ENCODE results near the gene SPCS2. TPM values are rescaled to one million over a fixed set of nuclear protein-coding genes. Genes with fewer than 3 reads are reported as not detected.

The SPCS2 gene
- total and polyA plus RNA-seq, 2 of the 8 experiments (the other 6 are each of a cell fraction or from before 2014, with no cell fraction given), result 92.7 to 161 TPM

DNA sequence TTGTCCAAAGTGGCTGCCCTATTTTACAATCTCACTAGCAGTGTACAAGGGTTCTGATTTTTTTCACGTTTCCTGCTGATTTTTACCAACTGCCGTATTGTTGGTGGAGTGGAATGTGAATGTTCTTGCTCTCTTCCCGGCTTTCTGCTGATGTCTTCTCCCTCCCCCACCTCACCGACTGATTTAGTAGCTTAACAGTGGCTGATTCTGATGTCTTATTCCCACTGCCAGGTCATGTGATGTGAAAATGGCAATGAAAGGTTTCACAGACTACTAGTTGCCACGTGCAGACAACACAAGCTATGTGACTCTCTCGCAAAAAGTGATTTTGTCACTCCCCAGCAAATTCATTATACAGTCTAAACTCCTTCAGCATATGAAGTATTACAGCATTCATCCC is 22.4 kb downstream of the SPCS2 start:
- Histone ChIP-seq H3K4ac (replicated peaks; ENCODE audit: insufficient read length, low read depth, low read length) (no peak overlapping the region), H4K8ac (ENCODE audit: extremely low read depth, insufficient read depth, low read length) (no peak overlapping the region), H2BK12ac (ENCODE audit: low read depth, low read length) (no peak overlapping the region), H3K14ac (ENCODE audit: insufficient read length) (no peak overlapping the region), H4K5ac (ENCODE audit: insufficient read length, low read depth, low read length) (no peak overlapping the region), H3K36me3 (ENCODE audit: control insufficient read depth in 2 of 4, insufficient read depth in 4 of 4, low read length in 3 of 4) (peaks cover 0 to 44% (median 16%) of the 10 kb centered on the region in 4 experiments; a peak in 6 of 8 replicates), H3K18ac (ENCODE audit: extremely low read depth, low read length) (no peak overlapping the region), H3K9me3 (ENCODE audit: insufficient read depth in 2 of 2, low read depth in 1 of 2, low read length in 1 of 2) (no peaks in the 10 kb centered on the region), H3K23ac (ENCODE audit: insufficient read length) (no peak overlapping the region), H3K4me1 (replicated peaks in 1 of 4; ENCODE audit: control insufficient read depth in 3 of 4, insufficient read depth in 4 of 4, low read length in 3 of 4) (no peaks in the 10 kb centered on the region), H2BK15ac (ENCODE audit: low read length) (no peak overlapping the region), H3K4me2 (ENCODE audit: insufficient read depth in 1 of 2, low read depth in 2 of 2, low read length in 2 of 2) (no peak overlapping the region), H3K9ac (replicated peaks in 1 of 4; ENCODE audit: extremely low read depth in 1 of 4, low read depth in 3 of 4, low read length in 3 of 4) (no peak overlapping the region), H2BK5ac (ENCODE audit: low read depth, low read length) (no peak overlapping the region), H2AK5ac (ENCODE audit: low read depth, low read length) (no peak overlapping the region), H2BK20ac (ENCODE audit: low read length) (no peak overlapping the region), H3K79me1 (ENCODE audit: low read depth, low read length) (no peaks in the 10 kb centered on the region; the same call in 1 of the 2 replicates), H4K20me1 (replicated peaks in 1 of 2; ENCODE audit: control insufficient read depth in 1 of 2, insufficient read depth in 2 of 2, low read length in 2 of 2) (peaks cover 5 to 6% of the 10 kb centered on the region in 2 experiments), H3K27ac (ENCODE audit: low read depth, low read length) (no peak overlapping the region), H2AFZ (ENCODE audit: low read length) (no peak overlapping the region), H3K56ac (replicated peaks; ENCODE audit: insufficient read length, low read depth, low read length) (no peak overlapping the region), H3K23me2 (ENCODE audit: low read depth, low read length) (no peaks in the 10 kb centered on the region), H4K91ac (replicated peaks; ENCODE audit: insufficient read length, low read length) (no peak overlapping the region), H3K27me3 (replicated peaks in 1 of 4; ENCODE audit: control insufficient read depth in 3 of 4, extremely low read depth in 1 of 4, insufficient read depth in 3 of 4, low read length in 3 of 4) (no peaks in the 10 kb centered on the region), H3K79me2 (ENCODE audit: control insufficient read depth in 1 of 2, insufficient read depth in 2 of 2, low read length in 2 of 2) (peaks cover 0 to 3% of the 10 kb centered on the region in 2 experiments; a peak in 1 of 4 replicates), H2BK120ac (replicated peaks; ENCODE audit: low read depth, low read length) (no peak overlapping the region), H3K4me3 (ENCODE audit: extremely low read depth in 1 of 4, insufficient read depth in 2 of 4, low read depth in 3 of 4, low read length in 4 of 4) (no peak overlapping the region)
- ChIA-PET CTCF (ENCODE audit: partially characterized antibody) (no interaction called here), POLR2A (ENCODE audit: partially characterized antibody) (interaction anchor here (0.6 to 0.7 kb wide), 2 partner anchors 12 to 129 kb away, joined by 3 read pairs; no protein-coding TSS in a partner anchor)
- DNase-seq (ENCODE audit: low read depth in 1 of 2, low spot score in 2 of 2) (no peak), FAIRE-seq (no peak)
- TF ChIP-seq EZH2 (IDR thresholded peaks at IDR 0.05; ENCODE audit: low read depth, low read length, severe bottlenecking) (no peak), SUZ12 (IDR thresholded peaks at IDR 0.05; ENCODE audit: low read length) (no peak)
- 92% methylated on average over 6 of the region's 6 CpGs; no CpG with 5 or more reads in 1 of the 2 experiments for WGBS, 2 experiments (ENCODE audit: extremely low coverage in 1 of 2, insufficient coverage in 1 of 2, insufficient read length in 1 of 2, insufficient replicate concordance in 2 of 2, low coverage in 1 of 2, low lambda C conversion rate in 2 of 2, missing lambda C conversion rate in 1 of 2)

Measured in H1 (cell line).